SU-DHL-6 (cell line): ENCODE data around the gene KRT73.

Experiments
- H2AFZ ChIP-seq: fragments of 200-600 bp; sonication (generic); 2 replicates; pipeline ENCODE4 v1.6.1; 2014; ENCODE audit warnings: low read depth, mild to moderate bottlenecking, moderate library complexity, mixed read lengths, antibody characterized with exemption, low read length; ENCODE audit not compliant: severe bottlenecking
- H3F3A ChIP-seq: fragments of 200-600 bp; shearing (Covaris generic); 2 replicates; pipeline ENCODE4 v1.6.0; 2016; ENCODE audit warnings: antibody characterized with exemption, mild to moderate bottlenecking; ENCODE audit not compliant: insufficient read depth
- H3K27ac ChIP-seq: fragments of 200-600 bp; sonication (generic); 2 replicates; pipeline ENCODE4 v1.5.1; 2016; ENCODE audit warnings: low read depth, mild to moderate bottlenecking, low read length, moderate library complexity, mixed read lengths
- H3K27me3 ChIP-seq: fragments of 200-600 bp; sonication (generic), shearing (Covaris generic); 2 replicates; pipeline ENCODE4 v1.6.0; 2014; ENCODE audit warnings: mild to moderate bottlenecking, low read length
- H3K36me3 ChIP-seq: fragments of 200-600 bp; sonication (generic); 2 replicates; pipeline ENCODE4 v1.6.1; 2014; ENCODE audit warnings: mild to moderate bottlenecking, low read length, mixed read lengths
- H3K4me2 ChIP-seq: fragments of 300-600, 200-600 bp; shearing (Covaris generic), sonication (generic); 2 replicates; pipeline ENCODE4 v1.6.0; 2014; ENCODE audit warnings: low read length, low read depth, mild to moderate bottlenecking; ENCODE audit not compliant: poor library complexity, severe bottlenecking
- H3K4me3 ChIP-seq: fragments of 200-600 bp; sonication (generic); 2 replicates; pipeline ENCODE4 v1.5.1; 2014; ENCODE audit warnings: antibody characterized with exemption, low read length, mild to moderate bottlenecking, mixed read lengths; ENCODE audit not compliant: insufficient read depth, poor library complexity, severe bottlenecking
- H3K79me2 ChIP-seq: fragments of 200-600 bp; sonication (generic); 2 replicates; pipeline ENCODE4 v1.6.1; 2014; ENCODE audit warnings: mild to moderate bottlenecking, low read length, moderate library complexity; ENCODE audit not compliant: insufficient read depth
- H3K9ac ChIP-seq: fragments of 200-600 bp; sonication (generic); 2 replicates; pipeline ENCODE4 v1.7.0; 2014; ENCODE audit warnings: mild to moderate bottlenecking, low read length
- H3K9me2 ChIP-seq: fragments of 200-600 bp; sonication (generic); replicated peaks from 2 replicates; pipeline ENCODE4 v1.6.1; 2014; ENCODE audit warnings: low read length; ENCODE audit not compliant: insufficient read depth
- H3K9me3 ChIP-seq: fragments of 200-600 bp; sonication (generic); 2 replicates; pipeline ENCODE4 v1.6.1; 2014; ENCODE audit warnings: low read length, mixed read lengths; ENCODE audit not compliant: insufficient read depth
- H4K20me1 ChIP-seq: fragments of 200-600 bp; sonication (generic); 2 replicates; pipeline ENCODE4 v1.6.1; 2014; ENCODE audit warnings: low read depth, mild to moderate bottlenecking, antibody characterized with exemption, low read length, moderate library complexity, mixed read lengths
- EZH2phosphoT487 ChIP-seq: fragments of 200-600 bp; sonication (generic), shearing (Covaris generic); conservative IDR thresholded peaks from 2 replicates; pipeline ENCODE4 v1.6.1; 2018; ENCODE audit warnings: mild to moderate bottlenecking, antibody characterized with exemption, low read length, moderate library complexity, mixed read lengths
- TF ChIP-seq, protein P1 (sequence below): fragments of 200-600 bp; sonication (generic); IDR thresholded peaks from one replicate; pipeline ENCODE4 v1.5.1; 2017; ENCODE audit warnings: antibody characterized with exemption, mild to moderate bottlenecking, low read length, moderate library complexity; ENCODE audit not compliant: insufficient read depth, poor library complexity, severe bottlenecking

Gene KRT73

DNA sequence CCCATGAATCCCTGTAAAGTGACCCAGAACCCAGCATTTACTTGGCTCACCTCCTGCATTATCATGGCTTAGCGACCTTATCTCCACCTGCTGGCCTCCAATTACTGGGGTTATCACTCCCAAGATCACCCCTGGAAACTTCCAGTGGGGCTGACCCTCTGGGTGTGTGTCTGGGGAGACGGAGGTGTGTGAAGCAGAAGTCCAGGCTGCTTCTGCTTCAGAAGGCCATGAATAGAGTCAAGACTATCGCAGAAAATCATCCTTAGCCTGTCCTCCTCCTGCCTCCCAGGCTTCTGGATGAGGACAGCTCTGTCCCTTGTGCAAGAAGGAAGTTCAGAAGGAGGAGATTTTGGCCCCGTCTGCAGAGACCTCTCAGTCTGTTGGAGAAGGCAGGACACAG, 16.7 kb downstream of the KRT73 start:
- TF ChIP-seq EZH2phosphoT487, result no peak
- TF ChIP-seq, protein P1, sequence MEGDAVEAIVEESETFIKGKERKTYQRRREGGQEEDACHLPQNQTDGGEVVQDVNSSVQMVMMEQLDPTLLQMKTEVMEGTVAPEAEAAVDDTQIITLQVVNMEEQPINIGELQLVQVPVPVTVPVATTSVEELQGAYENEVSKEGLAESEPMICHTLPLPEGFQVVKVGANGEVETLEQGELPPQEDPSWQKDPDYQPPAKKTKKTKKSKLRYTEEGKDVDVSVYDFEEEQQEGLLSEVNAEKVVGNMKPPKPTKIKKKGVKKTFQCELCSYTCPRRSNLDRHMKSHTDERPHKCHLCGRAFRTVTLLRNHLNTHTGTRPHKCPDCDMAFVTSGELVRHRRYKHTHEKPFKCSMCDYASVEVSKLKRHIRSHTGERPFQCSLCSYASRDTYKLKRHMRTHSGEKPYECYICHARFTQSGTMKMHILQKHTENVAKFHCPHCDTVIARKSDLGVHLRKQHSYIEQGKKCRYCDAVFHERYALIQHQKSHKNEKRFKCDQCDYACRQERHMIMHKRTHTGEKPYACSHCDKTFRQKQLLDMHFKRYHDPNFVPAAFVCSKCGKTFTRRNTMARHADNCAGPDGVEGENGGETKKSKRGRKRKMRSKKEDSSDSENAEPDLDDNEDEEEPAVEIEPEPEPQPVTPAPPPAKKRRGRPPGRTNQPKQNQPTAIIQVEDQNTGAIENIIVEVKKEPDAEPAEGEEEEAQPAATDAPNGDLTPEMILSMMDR, result no peak
- no peak overlapping the region for H2AFZ ChIP-seq

DNA sequence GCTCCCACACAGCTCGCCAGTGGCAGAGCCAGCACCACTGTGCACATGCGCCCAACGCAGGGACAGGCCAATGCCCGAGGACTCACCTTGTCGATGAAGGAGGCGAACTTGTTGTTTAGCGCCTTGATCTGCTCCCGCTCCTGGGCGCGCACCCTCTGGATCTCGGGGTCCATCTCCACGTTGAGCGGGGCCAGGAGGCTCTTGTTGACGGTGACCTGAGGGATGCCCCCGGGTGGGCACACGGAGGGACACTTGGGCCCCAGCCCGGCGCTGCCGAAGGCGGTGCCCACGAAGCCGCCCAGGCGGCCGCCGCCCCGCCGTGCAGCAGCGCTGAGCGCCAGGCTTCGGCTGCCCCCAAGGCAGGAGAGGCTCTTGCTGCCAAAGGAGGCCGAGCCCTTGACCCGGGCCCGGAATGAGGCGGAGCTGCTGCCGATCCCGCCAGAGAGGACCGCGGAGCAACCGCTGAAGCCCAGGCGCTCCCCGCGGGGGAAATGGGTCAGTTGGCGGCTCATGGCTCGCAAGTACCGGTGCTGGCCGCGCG, 17.3 kb downstream of the KRT73 start, which contains the start of gene KRT72:
Gene KRT72, minus strand, starts transcription at position 523 of the 541 bp plus-strand sequence. Its CDS starts 11 bp downstream, at position 512.
- H3K27ac ChIP-seq, result no peak within 1 kb of the TSS
- H3K27me3 ChIP-seq, result no peaks in the 10 kb centered on the region
- no peaks in the 10 kb centered on the region for H3K79me2 ChIP-seq
- no peaks in the 10 kb centered on the region for H3K9me3 ChIP-seq
- H3K36me3 ChIP-seq, result no peaks in the 10 kb centered on the region
- no peaks in the 10 kb centered on the region for H3F3A ChIP-seq
- no peak within 1 kb of the TSS for H3K4me2 ChIP-seq
- H2AFZ ChIP-seq, result no peak within 1 kb of the TSS
- H4K20me1 ChIP-seq, result no peaks in the 10 kb centered on the region
- H3K9me2 ChIP-seq, result no peaks in the 10 kb centered on the region
- no peak within 1 kb of the TSS for H3K9ac ChIP-seq
- no peak for TF ChIP-seq EZH2phosphoT487
- TF ChIP-seq, protein P1, result no peak
- no peak within 1 kb of the TSS for H3K4me3 ChIP-seq

More for the DNA sequence above, 16.7 kb downstream of the KRT73 start:
- Histone ChIP-seq H3K27ac (no peak overlapping the region), H3K27me3 (no peaks in the 10 kb centered on the region), H4K20me1 (no peaks in the 10 kb centered on the region), H3K9me2 (no peaks in the 10 kb centered on the region), H3F3A (no peaks in the 10 kb centered on the region), H3K4me3 (no peak overlapping the region), H3K9ac (no peak overlapping the region), H3K79me2 (no peaks in the 10 kb centered on the region), H3K9me3 (no peaks in the 10 kb centered on the region), H3K36me3 (no peaks in the 10 kb centered on the region), H3K4me2 (no peak overlapping the region)

DNA sequence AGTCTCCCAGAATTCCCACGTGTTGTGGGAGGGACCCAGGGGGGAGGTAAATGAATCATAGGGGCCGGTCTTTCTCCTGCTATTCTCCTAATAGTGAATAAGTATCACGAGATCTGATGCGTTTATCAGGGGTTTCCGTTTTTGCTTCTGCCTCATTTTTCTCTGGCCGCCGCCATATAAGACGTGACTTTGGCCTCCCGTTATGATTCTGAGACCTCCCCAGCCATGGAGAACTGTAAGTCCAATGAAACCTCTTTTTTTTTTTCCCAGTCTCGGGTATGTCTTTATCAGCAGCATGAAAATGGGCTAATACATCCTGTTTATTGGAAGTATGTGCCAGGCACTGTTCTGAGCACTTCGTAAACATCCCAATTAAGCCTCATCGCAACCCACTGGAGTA, 17.9 kb downstream of the KRT73 start:
- H3K4me2 ChIP-seq, result no peak overlapping the region
- no peaks in the 10 kb centered on the region for H3F3A ChIP-seq
- H4K20me1 ChIP-seq, result no peaks in the 10 kb centered on the region
- H3K9ac ChIP-seq, result no peak overlapping the region
- no peaks in the 10 kb centered on the region for H3K79me2 ChIP-seq
- H2AFZ ChIP-seq, result no peak overlapping the region
- no peak for TF ChIP-seq EZH2phosphoT487
- TF ChIP-seq, protein P1, result no peak
- H3K27me3 ChIP-seq, result no peaks in the 10 kb centered on the region
- no peaks in the 10 kb centered on the region for H3K36me3 ChIP-seq
- no peaks in the 10 kb centered on the region for H3K9me2 ChIP-seq
- no peak overlapping the region for H3K4me3 ChIP-seq
- no peaks in the 10 kb centered on the region for H3K9me3 ChIP-seq
- H3K27ac ChIP-seq, result no peak overlapping the region
